HG03060 (cell line): ENCODE data around the gene RNF208.

Experiments used
- ATAC-seq: cut with Tn5 transposase; IDR thresholded peaks from one replicate; pipeline ENCODE4 v1.9.1; 2021; ENCODE audit warnings: low read depth, moderate number of reproducible peaks; ENCODE audit not compliant: unreplicated experiment

RNF208 gene

DNA sequence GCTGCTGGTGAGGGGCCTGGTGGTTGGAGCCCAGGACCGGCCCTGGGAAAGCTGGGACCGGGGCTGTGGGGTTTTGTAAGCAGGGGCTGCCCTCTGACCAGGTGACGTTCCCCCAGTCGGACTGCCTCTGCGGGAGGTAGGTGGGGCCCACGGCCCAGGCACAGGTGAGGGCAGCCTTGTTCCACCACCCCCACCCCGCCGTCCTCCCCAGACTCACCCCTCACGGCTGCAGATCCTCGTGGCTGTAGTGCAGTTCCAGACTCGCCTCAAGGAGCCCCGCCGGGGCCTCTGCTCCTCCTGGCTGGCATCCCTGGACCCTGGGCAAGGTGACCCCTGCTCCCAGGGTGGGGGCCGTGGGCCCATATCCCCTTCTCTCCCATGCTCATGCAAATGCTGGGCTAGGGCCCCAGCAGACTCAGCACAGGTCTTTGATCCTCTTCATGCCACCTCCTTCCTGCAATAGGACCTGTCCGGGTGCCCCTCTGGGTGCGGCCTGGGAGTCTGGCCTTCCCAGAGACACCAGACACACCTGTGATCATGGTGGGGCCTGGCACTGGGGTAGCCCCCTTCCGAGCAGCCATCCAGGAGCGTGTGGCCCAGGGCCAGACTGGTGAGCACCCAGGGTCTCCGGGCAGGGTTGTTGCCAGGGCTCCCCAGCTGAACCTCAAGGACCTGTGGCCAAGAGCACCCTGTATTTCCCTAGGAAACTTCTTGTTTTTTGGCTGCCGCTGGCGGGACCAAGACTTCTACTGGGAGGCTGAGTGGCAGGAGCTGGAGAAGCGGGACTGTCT is 6.6 kb downstream of the RNF208 start:
- ATAC-seq, result no peak

DNA sequence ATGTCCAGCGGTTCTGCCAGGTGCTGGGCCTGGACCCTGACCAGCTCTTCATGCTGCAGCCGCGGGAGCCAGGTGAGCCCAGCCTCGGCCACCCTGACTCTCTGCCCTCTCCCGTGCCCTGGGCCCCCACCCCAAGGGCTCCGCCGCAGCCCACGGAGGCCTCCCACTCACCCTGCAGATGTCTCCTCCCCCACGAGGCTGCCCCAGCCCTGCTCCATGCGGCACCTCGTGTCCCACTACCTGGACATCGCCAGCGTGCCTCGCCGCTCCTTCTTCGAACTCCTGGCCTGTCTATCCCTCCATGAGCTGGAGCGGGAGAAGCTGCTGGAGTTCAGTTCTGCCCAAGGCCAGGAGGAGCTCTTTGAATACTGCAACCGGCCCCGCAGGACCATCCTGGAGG is 7.4 kb downstream of the RNF208 start:
- no peak for ATAC-seq

DNA sequence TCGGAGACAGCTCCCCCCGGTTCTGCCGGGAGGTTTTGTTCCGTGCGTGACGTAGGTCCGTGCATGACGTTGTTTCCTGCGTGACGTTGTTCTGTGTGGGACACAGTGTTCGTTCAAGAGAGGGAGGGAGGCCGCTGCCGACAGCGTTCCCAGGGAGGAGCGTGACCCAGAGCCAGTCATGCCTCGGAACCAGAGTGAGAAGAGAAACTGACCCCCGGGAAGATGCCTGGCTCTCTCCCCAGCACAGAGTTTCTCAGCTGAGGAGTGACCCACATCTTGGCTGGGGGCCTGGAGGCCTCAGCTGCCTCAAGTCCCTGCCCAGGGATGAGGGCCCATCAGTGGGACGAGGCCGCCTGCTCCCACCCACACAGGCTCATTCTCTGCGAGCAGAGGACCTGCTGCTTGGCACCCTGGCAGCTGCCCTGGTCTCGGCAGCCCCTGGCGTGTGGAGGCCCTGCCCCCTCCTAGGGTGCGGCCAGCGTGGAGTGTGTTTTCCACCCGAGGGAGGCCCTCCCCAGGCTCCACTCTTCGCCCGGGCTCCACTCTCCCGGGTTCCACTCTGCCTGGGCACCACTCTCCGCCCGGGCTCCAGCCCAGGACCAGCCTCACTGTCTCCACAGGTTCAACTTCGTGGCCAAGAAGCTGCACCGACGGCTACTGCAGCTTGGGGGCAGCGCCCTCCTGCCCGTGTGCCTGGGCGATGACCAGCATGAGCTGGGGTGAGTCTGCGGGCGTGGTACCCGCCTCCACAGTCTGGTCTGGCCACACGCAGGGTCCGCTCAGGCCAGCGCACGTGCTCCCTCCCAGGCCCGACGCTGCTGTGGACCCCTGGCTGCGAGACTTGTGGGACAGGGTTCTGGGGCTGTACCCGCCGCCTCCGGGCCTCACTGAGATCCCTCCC is 8.6 kb downstream of the RNF208 start:
- no peak for ATAC-seq

DNA sequence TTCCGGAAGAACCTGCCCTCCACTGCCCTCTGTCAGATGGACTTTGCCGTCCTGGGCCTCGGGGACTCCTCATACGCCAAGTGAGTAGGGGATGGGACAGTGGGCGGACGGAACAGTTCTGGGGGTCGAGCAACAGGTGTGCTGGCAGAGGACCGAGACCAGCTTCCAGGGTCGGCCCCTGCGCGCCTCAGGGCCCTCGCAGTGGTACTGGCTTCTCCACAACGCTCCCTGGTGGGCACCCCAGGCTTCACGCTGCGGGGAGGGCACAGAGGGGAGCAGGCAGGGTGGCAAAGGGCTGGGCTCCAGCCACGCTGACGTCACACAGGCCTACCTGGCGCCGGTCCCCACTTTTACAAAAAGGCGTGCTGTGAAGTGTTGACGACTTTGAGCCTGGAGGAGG is 9.5 kb downstream of the RNF208 start:
- no peak for ATAC-seq

DNA sequence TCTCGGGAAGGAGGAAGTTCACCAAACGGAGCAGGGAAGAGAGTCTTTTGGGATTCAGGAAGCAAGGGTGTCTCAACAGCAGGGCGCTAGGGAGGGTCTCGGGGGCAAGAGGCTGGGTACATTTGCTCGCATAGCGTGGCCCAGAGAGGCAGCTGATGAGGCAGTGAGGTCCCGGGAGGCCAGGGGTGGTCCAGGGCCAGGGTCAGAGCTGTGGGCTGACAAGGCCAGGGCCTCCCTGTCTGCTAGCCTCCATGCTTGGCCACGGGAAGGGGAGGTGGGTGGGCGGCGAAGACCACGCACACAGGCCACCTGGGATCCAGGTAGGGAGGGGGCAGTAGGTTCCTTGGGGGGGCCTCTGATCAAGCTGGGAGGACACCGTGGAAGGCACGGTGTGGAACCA is 10.5 kb downstream of the RNF208 start:
- ATAC-seq, result no peak

DNA sequence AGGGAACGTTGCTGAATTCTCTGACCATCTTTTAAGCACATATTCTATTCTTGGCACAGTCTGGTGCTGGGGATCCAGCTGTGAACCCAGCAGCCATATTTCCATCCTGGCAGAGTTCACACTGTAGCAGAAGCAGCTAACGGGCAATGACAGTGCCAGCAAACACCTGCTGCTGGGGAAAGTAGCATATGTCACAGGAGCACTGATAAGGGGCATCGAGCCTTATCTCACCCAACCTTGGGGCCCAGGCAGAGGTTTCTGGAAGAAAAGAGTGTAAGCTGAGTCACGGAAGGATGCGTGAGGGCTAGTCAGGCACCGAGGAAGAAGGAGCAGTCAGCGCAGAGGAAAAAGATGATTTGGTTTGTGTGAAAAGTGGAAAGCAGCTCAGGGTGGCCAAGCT is 15.4 kb downstream of the RNF208 start:
- ATAC-seq, result no peak

DNA sequence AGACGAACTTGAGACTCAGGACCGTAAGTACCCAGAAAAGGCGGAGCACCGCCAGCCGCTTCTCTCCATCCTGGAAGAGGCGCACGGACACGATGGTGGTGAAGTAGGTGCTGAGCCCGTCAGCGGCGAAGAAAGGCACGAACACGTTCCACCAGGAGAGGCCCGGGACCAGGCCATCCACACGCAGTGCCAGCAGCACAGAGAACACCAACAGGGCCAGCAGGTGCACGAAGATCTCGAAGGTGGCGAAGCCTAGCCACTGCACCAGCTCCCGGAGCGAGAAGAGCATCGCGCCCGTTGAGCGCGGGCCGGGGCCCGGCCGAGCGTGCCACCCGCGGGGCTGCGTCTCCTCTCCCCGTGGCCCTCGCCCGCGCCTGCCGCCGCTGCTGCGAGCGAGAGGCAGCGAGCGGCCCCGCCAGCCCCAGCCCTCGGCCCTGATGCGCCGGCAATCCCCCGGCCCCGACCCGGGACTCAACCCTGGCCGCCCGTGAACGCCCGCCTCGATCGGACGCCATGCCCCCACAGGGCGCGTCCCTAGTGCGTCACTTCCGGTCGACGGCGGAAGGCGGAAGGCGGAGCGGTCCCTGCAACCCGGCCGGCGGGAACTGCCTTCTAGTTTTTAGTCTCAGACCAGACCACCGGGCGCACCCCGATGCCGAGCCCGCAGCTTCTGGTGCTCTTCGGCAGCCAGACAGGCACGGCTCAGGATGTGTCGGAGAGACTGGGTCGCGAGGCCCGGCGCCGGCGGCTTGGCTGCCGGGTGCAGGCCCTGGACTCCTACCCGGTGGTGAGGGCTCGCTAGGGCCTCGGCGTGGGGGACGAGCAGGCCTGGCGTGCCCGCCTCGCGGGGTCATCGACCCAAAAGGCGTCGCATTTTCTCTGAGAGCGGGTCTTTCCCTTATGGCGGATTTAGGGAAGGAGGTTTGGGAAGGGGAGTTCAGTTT is 16.6 kb downstream of the RNF208 start, which contains the start of the genes NDOR1 and TMEM203:
Gene NDOR1 (plus strand): TSS at position 575 of the 944 bp plus-strand sequence. CDS start 78 bp downstream, at position 653.
Gene TMEM203 (minus strand): TSS at position 523 of the 944 bp plus-strand sequence. CDS start 234 bp downstream, at position 289.
- ATAC-seq, result no peak

DNA sequence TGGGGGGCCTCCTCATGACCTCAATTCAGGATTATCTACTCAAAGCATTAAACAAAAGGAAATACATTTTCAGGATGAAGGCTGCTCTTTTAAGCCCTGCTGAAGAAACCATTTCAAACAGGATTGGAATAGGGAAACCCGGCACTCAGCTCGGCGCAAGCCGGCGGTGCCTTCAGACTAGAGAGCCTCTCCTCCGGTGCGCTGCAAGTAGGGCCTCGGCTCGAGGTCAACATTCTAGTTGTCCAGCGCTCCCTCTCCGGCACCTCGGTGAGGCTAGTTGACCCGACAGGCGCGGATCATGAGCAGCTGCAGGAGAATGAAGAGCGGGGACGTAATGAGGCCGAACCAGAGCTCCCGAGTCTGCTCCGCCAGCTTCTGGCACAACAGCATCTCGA is 17.3 kb downstream of the RNF208 start:
- ATAC-seq, result no peak

DNA sequence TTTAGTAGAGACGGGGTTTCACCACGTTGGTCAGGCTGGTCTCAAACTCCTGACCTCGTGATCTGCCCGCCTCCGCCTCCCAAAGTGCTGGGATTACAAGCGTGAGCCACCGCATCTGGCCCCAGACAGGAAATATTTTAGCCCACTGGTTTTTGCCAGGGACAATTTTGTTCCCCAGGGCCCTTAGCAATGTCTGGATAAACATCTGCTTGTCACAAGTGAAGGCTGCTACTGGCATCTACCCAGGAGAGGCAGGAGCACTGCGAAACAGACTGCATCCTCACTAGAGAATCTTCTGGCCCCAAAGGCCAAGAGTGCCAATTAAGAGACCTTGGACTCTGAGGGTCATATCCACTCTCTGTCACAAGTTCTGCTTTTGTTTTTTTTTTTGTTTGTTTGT is 19.1 kb downstream of the RNF208 start:
- ATAC-seq, result no peak

DNA sequence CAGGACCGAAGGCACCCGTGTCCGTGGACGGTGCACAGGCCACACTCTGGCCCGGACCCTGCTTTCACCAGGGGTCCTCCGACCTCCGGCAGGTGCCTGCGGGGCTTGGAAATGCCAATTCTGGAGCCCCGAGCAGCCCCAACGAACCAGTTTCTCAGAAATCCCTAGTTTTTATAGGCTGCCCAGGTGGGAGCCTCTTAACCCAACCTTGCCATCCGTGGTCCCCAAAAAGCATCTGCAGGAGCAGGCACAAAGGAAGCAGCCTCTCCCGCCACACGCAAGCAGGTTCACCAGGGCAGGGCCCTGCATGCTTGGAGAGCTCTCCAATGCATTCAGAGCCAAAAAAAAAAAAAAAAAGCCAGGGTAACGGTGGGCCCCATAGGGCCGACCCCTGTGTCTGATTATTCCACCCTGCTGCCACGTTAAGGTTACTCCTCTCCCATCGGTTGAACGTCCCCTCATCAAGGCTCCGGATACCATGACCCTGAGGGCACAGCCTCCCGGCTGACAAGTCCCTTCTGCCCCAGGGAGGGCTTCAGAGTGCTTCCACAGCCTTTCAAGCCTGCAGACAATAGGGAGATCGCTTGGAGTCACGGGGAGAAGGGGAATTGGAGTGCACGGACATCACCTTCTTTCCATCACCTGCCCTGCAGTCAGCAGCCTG is 20.7 kb downstream of the RNF208 start:
- no peak for ATAC-seq

DNA sequence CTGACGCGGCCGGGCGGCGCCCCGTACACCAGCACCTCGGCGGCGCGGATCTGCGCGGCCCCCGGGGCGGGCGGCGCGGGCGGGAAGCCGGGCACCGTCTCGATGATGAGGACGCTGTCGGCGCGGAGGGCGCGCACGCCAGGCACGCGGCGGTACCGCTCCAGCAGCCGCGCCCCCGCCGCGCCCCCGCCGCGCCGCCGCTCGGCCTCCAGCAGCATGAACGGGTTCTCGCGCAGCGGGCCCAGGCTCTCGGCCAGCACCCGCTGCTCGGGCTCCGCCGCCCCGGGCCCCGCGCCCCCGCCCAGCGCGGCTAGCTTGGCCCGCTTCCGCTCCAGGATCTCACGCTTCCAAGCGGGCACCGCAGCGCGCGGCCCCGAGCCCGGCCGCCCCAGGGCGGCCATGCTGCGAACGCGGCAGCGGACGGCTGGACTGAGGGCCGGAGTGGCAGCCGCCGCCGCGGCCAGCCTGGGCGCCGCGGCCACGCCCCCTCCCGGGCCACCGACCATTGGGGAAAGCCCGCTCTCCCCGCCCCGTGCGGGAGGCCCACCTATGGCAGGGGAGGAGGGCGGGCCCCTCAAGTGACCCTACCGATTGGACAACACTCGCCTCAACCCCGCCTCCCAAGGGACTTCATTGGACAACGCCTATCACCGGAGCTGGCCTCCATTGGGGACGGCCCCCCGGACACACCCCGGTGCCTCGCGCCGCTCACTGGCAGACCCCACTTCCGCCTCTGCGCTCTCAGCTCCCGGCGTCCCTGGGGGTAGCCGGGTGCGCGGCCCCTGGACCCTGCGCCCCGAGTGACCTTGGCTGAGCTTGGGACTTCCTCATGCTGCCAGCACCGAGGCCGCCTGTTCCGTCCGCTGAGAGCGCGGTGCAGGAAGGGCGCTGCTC is 21.5 kb downstream of the RNF208 start, which contains the start of gene TPRN:
Gene TPRN (minus strand): TSS at position 431 of the 894 bp plus-strand sequence. CDS start 30 bp downstream, at position 401.
- peak; percentile 75 for ATAC-seq

DNA sequence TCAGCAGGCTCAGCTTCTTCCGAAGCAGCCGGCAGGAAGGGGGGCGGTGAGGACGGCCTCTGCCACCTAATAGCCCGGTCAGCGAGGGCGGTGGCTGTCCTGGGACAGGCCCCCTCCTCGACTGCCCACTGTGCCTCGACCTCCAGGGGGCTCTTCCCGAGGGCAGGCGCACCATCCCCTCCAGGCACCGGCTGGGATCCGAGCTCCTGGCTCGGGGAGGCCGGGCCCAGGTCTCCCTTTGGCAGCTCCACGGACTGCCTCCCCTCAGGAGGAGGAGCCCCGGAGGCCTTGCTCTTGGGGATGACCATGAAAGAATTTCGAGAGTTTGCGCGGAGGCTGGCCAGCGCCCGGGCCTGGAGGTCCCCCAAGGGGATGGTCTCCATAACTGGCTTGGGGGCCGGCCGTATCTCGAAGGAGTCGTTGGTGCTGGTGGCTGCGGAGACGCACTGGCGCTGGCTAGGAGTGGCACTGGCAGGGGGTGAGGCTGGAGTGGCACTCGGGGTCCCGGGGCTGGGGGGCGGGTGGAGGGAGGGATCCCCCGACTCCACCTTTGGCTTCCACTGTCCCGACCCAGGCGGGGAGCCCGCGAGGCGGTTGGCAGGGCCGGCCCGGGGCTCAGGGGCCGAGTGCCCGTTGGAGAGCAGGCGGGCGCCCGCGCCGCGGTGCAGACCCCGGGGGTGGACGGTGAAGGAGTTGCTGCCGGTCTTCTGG is 22.5 kb downstream of the RNF208 start:
- ATAC-seq, result no peak

DNA sequence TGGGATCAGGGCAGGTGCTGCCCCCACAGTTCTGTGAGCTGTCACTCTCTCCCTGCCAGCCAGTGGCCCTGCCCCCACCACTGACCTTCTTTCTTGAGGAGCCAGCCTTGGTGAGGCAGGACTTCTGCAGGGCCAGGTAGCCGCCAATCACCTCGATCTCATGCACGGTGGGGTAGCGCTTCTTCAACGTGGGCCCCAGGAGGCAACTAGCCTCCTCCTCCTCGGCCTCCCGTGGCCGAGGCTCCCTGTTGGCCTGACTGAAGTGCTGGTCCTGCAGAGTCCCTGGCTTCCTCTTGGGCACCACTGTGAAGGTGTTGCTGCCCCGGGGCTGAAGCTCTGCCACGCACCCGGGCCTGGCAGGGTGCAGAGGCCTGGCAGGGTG is 23.1 kb downstream of the RNF208 start:
- ATAC-seq, result no peak

DNA sequence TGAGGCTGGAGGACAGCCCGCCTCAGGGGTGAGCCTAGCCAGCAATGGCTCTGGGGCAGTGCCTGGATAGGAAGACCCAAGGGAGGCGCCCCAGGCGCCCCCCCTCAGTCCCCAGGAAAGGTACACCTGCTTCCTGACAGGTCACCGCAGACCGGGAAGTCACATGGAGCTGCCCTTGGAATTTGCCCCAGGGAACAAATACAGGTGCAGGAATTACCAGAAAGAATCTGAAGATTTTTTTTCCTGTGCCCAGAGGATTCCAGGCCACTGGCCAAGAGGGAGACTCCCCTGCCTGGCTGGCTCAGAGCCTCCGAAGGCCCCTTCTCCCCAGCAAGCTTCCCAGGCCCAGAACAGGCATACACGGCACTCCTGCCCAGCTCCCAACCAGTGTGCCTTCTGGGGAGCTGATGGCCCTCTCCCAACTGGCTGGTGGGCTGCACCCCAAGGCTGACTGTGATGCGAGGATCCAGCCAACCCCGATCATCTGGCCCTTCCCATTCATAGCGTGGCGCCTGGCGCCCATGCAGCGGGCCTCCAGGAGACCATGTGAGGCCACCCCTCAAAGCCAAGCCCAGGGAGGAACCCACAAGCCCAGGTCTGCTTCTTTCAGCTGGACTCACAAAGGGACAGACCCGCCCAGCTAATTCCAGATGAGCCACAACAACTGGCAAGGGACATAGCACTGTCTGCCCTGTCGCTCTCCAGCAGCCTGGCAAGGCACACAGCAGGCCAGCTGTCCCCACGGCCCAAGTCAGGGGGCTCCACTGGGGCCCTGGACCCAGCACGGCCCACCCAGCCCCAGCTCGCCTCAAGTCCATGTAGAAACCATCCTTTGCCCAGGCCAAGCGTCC is 23.8 kb downstream of the RNF208 start:
- ATAC-seq, result no peak

DNA sequence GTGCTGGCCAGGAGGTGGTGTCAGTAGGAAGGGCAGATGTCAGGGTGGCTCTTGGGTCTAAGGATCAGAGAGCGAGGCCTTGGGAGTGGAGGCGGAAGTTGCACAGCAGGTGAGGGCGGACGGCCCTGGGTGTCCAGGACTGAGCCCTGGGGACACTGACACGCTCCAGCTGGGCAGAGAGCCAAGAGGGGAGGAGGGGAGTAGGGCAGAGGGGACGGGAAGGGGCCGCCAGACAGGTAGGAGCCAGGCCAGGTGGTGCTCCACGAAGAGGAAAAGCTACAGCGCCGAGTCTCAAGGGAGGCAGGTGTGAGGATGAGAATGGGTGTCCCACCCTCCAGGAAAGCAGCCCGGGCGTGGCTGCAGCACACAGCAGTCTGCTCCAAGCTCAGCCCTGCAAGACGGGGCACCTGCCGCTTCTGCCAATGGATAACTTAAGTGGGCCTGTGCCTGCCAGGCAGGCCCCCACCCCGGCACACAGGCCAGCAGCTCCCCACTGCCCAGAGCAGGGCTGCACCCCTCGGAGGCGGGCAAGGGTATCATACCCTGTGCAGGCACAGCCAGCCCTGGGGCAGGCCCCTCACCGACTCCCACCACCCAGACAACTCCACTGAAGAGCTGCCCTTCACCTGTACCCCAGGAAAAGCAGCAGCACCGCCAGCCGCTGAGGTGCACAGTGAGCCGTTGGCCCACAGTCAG is 26.4 kb downstream of the RNF208 start:
- ATAC-seq, result no peak

DNA sequence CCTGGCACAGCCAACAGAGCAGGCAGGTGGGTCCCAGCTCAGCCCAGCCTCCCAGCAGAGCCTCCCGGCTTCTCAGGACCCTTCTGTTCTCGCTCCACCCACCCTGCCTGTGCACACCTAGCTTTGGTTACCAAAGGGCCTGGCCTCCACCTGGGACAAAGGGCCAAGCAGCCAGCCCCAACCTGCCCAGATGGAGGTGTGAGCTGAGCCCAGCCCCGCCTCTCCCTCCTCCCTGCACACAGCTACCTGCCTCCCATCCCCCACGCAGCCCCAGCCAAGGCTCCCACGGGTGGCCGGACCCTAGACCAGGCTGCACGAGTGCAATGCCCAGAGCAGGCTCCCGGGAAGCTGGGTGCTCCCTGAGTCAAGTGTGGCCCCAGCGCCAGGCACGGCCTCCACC is 27.1 kb downstream of the RNF208 start:
- no peak for ATAC-seq

DNA sequence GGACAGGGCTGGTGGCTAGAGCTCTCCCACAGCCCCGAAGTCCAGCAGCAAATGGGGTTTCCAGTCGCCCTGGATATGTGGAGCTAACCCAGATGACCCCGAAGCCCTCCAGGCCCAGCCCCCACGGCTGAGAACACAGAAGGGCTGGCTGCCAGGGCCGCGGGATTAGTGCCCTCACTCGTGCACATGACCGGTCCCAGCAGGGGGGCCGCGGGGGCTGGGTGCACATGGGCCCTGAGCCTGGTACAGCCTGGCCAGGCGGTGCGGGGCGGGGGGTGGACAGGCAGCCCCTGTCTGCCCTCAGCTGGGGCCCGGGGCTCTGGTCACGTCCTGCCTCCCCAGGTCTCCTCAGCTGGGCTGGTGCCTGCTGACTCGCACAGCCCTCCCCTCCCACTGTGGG is 27.7 kb downstream of the RNF208 start:
- ATAC-seq, result no peak
